Liver (tissue), 9 donors: ENCODE results near the gene EHD2. TPM values are rescaled to one million over a fixed set of nuclear protein-coding genes. Genes with fewer than 3 reads are reported as not detected.
A peak's percentile ranks its signal among the peaks of the same experiment; 100 is the strongest.

Experiments used
- DNase-seq: peaks from one replicate; pipeline ENCODE4 v3.0.0-alpha.2; 2017; ENCODE audit warnings: low spot score
- H3K27ac ChIP-seq, 2 donors: one replicate each; pipeline ENCODE4 v1.7.0; 2013; ENCODE audit warnings: inconsistent platforms in 2 of 2, low read length in 2 of 2, control low read depth in 1 of 2, low read depth in 1 of 2, mild to moderate bottlenecking in 1 of 2
- H3K27me3 ChIP-seq, 4 donors: one replicate each; pipeline versions ENCODE4 v1.6.1 to v1.7.0; 2013; ENCODE audit warnings: low read length in 3 of 4, inconsistent platforms in 1 of 4, mild to moderate bottlenecking in 1 of 4, moderate library complexity in 1 of 4; ENCODE audit not compliant: control insufficient read depth in 4 of 4, insufficient read depth in 4 of 4
- H3K36me3 ChIP-seq, 4 donors: one replicate each; pipeline versions ENCODE4 v1.6.1 to v1.7.0; 2013; ENCODE audit warnings: low read length in 3 of 4, mild to moderate bottlenecking in 3 of 4, low read depth in 1 of 4, moderate library complexity in 1 of 4; ENCODE audit not compliant: control insufficient read depth in 4 of 4, insufficient read depth in 3 of 4
- H3K4me1 ChIP-seq, 4 donors: one replicate each; pipeline versions ENCODE4 v1.6.1 to v1.7.0; 2013; ENCODE audit warnings: low read length in 3 of 4, mild to moderate bottlenecking in 3 of 4, moderate library complexity in 1 of 4; ENCODE audit not compliant: control insufficient read depth in 4 of 4, insufficient read depth in 4 of 4
- H3K4me3 ChIP-seq, 3 donors: one replicate each; pipeline versions ENCODE4 v1.6.1 to v1.7.0; 2013; ENCODE audit warnings: low read length in 3 of 3, control low read depth in 1 of 3, low read depth in 1 of 3, mild to moderate bottlenecking in 1 of 3
- H3K9ac ChIP-seq, 2 donors: one replicate each; pipeline ENCODE4 v1.7.0; 2013; ENCODE audit warnings: low read length in 2 of 2, mild to moderate bottlenecking in 2 of 2, moderate library complexity in 2 of 2, control low read depth in 1 of 2, low read depth in 1 of 2
- H3K9me3 ChIP-seq, 4 donors: one replicate each; pipeline versions ENCODE4 v1.6.1 to v1.7.0; 2013; ENCODE audit warnings: low read length in 3 of 4; ENCODE audit not compliant: control insufficient read depth in 4 of 4
- FOXA1 ChIP-seq: IDR thresholded peaks from 2 replicates; pipeline ENCODE4 v1.6.1; 2016; ENCODE audit warnings: antibody characterized with exemption
- GABPA ChIP-seq, 2 donors: IDR thresholded peaks in 1 of 2; conservative IDR thresholded peaks in 1 of 2; 2 replicates each; pipeline ENCODE4 v1.6.1; 2016; ENCODE audit warnings: antibody characterized with exemption in 2 of 2, mild to moderate bottlenecking in 1 of 2, moderate library complexity in 1 of 2
- HNF4G ChIP-seq: IDR thresholded peaks from 2 replicates; pipeline ENCODE4 v1.6.1; 2016; ENCODE audit warnings: antibody characterized with exemption
- JUND ChIP-seq, 2 donors: IDR thresholded peaks; 2 replicates each; pipeline ENCODE4 v1.6.1; 2016; ENCODE audit warnings: antibody characterized with exemption in 2 of 2
- NR2F2 ChIP-seq: IDR thresholded peaks from 2 replicates; pipeline ENCODE4 v1.6.1; 2016; ENCODE audit warnings: antibody characterized with exemption
- RAD21 ChIP-seq, 2 donors: IDR thresholded peaks; 2 replicates each; pipeline ENCODE4 v1.6.1; 2016; ENCODE audit warnings: antibody characterized with exemption in 2 of 2, mild to moderate bottlenecking in 2 of 2
- RXRA ChIP-seq, 2 donors: IDR thresholded peaks; 2 replicates each; pipeline ENCODE4 v1.6.1; 2017 to 2018; ENCODE audit warnings: antibody characterized with exemption in 2 of 2, mild to moderate bottlenecking in 1 of 2
- SP1 ChIP-seq: IDR thresholded peaks from 2 replicates; pipeline ENCODE4 v1.6.1; 2018; ENCODE audit warnings: antibody characterized with exemption, mild to moderate bottlenecking
- TAF1 ChIP-seq: conservative IDR thresholded peaks from 2 replicates; pipeline ENCODE4 v1.6.1; 2016; ENCODE audit warnings: antibody characterized with exemption, mild to moderate bottlenecking
- YY1 ChIP-seq: IDR thresholded peaks from 2 replicates; pipeline ENCODE4 v1.6.1; 2016; ENCODE audit warnings: antibody characterized with exemption, mild to moderate bottlenecking
- WGBS: extraction: QIAGEN DNeasy Blood & Tissue Kit; methylation state at CpG from one replicate; pipeline ENCODE4 v1.1.7; 2013; 5-methylcytosine and 5-hydroxymethylcytosine counted together
- polyA plus RNA-seq, 2 donors: library from polyadenylated mRNA; stranded (reverse) in 1 of 2; unstranded in 1 of 2; fragments of 200-250 nt in 1 of 2; fragments of >200 nt in 1 of 2; fragmentation: Nextera tagmentation in 1 of 2; extraction: Ambion mirVana in 1 of 2; gene quantifications; one replicate each; pipeline versions ENCODE4 v1.2.1 to v1.2.3, GENCODE V29; 2013 to 2015
- total RNA-seq, 2 donors: library from RNA; depleted of rRNA; stranded (reverse); fragments of >200 nt; gene quantifications; one replicate each; pipeline ENCODE4 v1.2.3, GENCODE V29; 2014
- TF ChIP-seq, protein P1 (sequence below): fragments of 150-350 bp; IDR thresholded peaks from 2 replicates; pipeline ENCODE4 v1.5.1; 2017; ENCODE audit warnings: improper control_type of control experiment, low read depth, low read length; ENCODE audit not compliant: missing input control
- TF ChIP-seq, protein P2 (sequence below): IDR thresholded peaks from 2 replicates; pipeline ENCODE4 v1.6.1; 2016; ENCODE audit warnings: antibody characterized with exemption
- TF ChIP-seq, protein P3 (sequence below): IDR thresholded peaks from 2 replicates; pipeline ENCODE4 v1.6.1; 2016; ENCODE audit warnings: antibody characterized with exemption, mild to moderate bottlenecking
- TF ChIP-seq, protein P4 (sequence below): IDR thresholded peaks from 2 replicates; pipeline ENCODE4 v1.6.1; 2016; ENCODE audit warnings: antibody characterized with exemption
- donor health status: healthy.
- donor health status: healthy.
- donor health status: healthy.
- donor health status: healthy.
- donor health status: healthy.

Gene EHD2, protein sequence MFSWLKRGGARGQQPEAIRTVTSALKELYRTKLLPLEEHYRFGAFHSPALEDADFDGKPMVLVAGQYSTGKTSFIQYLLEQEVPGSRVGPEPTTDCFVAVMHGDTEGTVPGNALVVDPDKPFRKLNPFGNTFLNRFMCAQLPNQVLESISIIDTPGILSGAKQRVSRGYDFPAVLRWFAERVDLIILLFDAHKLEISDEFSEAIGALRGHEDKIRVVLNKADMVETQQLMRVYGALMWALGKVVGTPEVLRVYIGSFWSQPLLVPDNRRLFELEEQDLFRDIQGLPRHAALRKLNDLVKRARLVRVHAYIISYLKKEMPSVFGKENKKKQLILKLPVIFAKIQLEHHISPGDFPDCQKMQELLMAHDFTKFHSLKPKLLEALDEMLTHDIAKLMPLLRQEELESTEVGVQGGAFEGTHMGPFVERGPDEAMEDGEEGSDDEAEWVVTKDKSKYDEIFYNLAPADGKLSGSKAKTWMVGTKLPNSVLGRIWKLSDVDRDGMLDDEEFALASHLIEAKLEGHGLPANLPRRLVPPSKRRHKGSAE
- total RNA-seq = 1 to 10 TPM; 3.2 to 6.2 TPM
- polyA plus RNA-seq = 1 to 10 TPM; 5.5 to 7.9 TPM

DNA sequence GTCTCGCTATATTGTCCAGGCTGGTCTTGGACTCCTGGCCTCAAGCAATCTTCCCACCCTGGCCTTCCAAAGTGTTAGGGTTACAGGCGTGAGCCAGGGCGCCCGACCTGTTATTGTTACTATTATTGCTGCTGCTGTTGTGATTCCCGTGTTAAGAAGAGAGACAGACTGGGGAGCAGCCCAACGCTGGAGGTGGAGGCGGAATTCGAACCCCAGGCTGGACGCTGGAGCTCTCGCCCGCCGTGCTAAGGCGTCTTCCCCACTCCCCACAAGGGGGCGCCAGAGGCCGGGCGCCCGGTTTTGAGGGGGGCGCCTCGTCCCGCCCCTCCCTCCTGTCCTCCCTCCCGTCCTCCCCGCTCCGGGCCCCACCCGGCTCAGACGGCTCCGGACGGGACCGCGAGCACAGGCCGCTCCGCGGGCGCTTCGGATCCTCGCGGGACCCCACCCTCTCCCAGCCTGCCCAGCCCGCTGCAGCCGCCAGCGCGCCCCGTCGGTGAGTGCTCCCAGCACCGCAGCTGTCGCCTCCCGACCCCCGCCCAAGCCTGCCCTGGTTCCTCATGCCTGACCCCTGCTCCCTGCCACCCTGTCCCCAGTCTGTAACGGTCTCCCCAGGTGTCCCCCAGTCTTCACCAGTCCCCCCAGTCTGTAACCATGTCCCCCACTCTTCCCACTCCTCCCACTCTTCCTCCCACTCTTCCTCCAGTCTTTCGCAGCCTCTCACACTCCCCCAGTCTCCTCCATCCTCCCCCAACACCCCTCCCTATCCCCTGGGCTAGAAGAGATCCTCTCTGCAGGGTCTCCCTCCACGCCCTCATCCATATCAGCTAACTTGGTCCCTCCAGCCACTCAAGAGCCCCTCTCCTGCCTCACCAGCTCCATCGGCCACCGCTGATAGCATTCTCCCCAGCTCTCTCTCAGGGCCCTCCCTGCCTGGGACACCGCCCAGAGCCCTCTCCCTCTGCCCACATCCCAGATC, at the start of gene EHD2:
EHD2 (plus strand) TSS at position 377 of the 976 bp plus-strand sequence. CDS start 3,191 bp downstream, outside the sequence.
- TF ChIP-seq GABPA (IDR thresholded peaks at IDR 0.05 in 1 of 2, conservative IDR thresholded peaks at IDR 0.05 in 1 of 2) (no peak), RAD21 (IDR thresholded peaks at IDR 0.05) (peak; percentile 84 to 85)
- TF ChIP-seq, protein P1, sequence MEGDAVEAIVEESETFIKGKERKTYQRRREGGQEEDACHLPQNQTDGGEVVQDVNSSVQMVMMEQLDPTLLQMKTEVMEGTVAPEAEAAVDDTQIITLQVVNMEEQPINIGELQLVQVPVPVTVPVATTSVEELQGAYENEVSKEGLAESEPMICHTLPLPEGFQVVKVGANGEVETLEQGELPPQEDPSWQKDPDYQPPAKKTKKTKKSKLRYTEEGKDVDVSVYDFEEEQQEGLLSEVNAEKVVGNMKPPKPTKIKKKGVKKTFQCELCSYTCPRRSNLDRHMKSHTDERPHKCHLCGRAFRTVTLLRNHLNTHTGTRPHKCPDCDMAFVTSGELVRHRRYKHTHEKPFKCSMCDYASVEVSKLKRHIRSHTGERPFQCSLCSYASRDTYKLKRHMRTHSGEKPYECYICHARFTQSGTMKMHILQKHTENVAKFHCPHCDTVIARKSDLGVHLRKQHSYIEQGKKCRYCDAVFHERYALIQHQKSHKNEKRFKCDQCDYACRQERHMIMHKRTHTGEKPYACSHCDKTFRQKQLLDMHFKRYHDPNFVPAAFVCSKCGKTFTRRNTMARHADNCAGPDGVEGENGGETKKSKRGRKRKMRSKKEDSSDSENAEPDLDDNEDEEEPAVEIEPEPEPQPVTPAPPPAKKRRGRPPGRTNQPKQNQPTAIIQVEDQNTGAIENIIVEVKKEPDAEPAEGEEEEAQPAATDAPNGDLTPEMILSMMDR = peak; percentile 72
- DNase-seq = peak; percentile 55
- Histone ChIP-seq H3K4me1 (peaks cover 0 to 4% (median 3%) of the 10 kb centered on the region in 4 donors), H3K36me3 (peaks cover 0 to 3% (median 0%) of the 10 kb centered on the region in 4 donors), H3K9ac (no peak within 1 kb of the TSS), H3K27me3 (peaks cover 0 to 2% (median 0%) of the 10 kb centered on the region in 4 donors), H3K4me3 (peak within 1 kb of the TSS; percentile 8 to 53 (median 47)), H3K9me3 (no peaks in the 10 kb centered on the region), H3K27ac (peak within 1 kb of the TSS; percentile 62 to 78)
- WGBS = 13% methylated on average over 52 of the region's 52 CpGs

DNA sequence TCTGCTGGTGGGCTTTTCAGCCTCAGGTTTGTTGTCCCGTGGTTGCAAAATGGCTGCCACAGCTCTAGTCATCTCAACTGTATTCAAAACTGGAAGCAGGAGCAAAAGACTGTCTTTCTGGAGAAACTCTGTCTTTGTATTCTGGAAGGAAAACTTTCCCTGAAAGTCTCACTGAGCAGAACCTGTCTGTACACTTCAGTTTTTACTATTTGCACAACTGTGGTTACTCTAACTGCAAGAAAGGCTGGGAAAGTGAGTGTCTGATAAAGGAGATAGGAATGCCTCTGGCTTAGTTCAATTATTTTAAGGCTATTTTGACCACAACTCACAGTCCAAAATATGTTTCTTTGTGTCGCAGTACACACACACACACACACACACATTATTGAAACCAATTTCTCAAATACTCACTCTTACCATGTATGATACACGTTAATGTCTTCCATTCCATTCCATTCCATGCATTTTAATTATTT, 49.7 kb upstream of the EHD2 start:
- Histone ChIP-seq H3K4me3 (no peak overlapping the region), H3K27me3 (no peaks in the 10 kb centered on the region), H3K36me3 (no peaks in the 10 kb centered on the region), H3K4me1 (peaks cover 21 to 57% (median 42%) of the 10 kb centered on the region in 4 donors), H3K27ac (peak overlapping the region; percentile 96 to 98), H3K9me3 (no peaks in the 10 kb centered on the region), H3K9ac (no peak overlapping the region)
- DNase-seq = no peak
- TF ChIP-seq TAF1 (no peak), NR2F2 (no peak), HNF4G (no peak)
- WGBS = 29% methylated on average over 3 of the region's 3 CpGs

DNA sequence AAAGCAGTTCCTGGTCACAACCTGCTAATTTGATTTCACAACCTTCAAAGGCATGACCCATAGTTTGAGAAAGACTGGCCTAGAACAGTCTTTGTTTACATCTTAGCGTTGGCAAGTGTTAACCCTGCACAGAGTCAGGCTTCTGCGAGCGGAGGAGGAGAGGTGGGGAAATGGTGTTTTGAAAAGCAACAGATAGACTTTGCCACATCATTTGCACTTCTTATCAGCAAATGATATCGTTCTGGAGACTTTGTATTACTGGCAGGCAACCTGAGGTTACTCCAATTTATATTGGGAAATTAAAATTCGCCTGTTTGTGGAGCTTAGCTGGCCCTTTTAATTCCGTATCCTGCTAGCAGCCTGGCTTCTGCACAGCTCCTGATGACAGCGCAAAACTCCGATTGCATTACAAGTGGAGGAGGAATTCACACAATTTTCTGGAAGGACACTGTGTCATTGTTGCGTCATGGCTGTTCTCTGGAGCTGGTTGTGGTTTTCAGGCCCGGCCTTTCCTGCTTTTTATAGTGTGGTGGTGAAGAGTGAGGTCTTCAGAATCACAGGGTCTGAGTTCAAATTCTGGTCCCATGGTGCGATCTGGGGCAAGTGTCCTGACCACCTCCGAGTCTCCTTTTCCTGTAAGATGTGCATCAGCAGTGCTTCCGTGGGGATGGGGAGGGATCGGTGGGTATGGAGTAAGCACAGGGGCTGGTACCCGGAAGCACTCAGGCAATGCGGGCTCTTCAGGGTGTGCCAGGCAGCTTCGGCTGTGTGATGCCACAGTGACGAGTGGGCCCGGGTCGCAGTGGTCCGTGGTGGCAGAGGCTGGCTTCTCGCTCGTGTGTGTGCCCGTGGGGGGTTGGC, 49.1 kb upstream of the EHD2 start:
- WGBS = 55% methylated on average over 24 of the region's 24 CpGs
- H3K4me1 ChIP-seq = peaks cover 21 to 57% (median 40%) of the 10 kb centered on the region in 4 donors
- DNase-seq = no peak
- TF ChIP-seq FOXA1 (no peak), RXRA (IDR thresholded peaks at IDR 0.05) (peak; percentile 93 to 96), HNF4G (peak; percentile 65), GABPA (IDR thresholded peaks at IDR 0.05 in 1 of 2, conservative IDR thresholded peaks at IDR 0.05 in 1 of 2) (peak in 1 of 2 donors; percentile 60), SP1 (peak; percentile 93), NR2F2 (no peak), JUND (IDR thresholded peaks at IDR 0.05) (peak; percentile 69 to 95), YY1 (peak; percentile 82)
- TF ChIP-seq, protein P2, sequence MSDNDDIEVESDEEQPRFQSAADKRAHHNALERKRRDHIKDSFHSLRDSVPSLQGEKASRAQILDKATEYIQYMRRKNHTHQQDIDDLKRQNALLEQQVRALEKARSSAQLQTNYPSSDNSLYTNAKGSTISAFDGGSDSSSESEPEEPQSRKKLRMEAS = peak; percentile 51
- TF ChIP-seq, protein P3, sequence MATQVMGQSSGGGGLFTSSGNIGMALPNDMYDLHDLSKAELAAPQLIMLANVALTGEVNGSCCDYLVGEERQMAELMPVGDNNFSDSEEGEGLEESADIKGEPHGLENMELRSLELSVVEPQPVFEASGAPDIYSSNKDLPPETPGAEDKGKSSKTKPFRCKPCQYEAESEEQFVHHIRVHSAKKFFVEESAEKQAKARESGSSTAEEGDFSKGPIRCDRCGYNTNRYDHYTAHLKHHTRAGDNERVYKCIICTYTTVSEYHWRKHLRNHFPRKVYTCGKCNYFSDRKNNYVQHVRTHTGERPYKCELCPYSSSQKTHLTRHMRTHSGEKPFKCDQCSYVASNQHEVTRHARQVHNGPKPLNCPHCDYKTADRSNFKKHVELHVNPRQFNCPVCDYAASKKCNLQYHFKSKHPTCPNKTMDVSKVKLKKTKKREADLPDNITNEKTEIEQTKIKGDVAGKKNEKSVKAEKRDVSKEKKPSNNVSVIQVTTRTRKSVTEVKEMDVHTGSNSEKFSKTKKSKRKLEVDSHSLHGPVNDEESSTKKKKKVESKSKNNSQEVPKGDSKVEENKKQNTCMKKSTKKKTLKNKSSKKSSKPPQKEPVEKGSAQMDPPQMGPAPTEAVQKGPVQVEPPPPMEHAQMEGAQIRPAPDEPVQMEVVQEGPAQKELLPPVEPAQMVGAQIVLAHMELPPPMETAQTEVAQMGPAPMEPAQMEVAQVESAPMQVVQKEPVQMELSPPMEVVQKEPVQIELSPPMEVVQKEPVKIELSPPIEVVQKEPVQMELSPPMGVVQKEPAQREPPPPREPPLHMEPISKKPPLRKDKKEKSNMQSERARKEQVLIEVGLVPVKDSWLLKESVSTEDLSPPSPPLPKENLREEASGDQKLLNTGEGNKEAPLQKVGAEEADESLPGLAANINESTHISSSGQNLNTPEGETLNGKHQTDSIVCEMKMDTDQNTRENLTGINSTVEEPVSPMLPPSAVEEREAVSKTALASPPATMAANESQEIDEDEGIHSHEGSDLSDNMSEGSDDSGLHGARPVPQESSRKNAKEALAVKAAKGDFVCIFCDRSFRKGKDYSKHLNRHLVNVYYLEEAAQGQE = peak; percentile 75
- TF ChIP-seq, protein P4, sequence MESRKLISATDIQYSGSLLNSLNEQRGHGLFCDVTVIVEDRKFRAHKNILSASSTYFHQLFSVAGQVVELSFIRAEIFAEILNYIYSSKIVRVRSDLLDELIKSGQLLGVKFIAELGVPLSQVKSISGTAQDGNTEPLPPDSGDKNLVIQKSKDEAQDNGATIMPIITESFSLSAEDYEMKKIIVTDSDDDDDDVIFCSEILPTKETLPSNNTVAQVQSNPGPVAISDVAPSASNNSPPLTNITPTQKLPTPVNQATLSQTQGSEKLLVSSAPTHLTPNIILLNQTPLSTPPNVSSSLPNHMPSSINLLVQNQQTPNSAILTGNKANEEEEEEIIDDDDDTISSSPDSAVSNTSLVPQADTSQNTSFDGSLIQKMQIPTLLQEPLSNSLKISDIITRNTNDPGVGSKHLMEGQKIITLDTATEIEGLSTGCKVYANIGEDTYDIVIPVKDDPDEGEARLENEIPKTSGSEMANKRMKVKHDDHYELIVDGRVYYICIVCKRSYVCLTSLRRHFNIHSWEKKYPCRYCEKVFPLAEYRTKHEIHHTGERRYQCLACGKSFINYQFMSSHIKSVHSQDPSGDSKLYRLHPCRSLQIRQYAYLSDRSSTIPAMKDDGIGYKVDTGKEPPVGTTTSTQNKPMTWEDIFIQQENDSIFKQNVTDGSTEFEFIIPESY = peak; percentile 87

More for the DNA sequence above, 49.1 kb upstream of the EHD2 start:
- Histone ChIP-seq H3K9ac (peak overlapping the region; percentile 69 to 79), H3K36me3 (no peaks in the 10 kb centered on the region), H3K27me3 (no peaks in the 10 kb centered on the region), H3K4me3 (no peak overlapping the region), H3K27ac (peak overlapping the region; percentile 96 to 98), H3K9me3 (no peaks in the 10 kb centered on the region)
